Measurements from ENCODE around the gene SBNO1. TPM values are rescaled to one million over a fixed set of nuclear protein-coding genes. Genes with fewer than 3 reads are reported as not detected.
"Not testable (repeated sequence)": the region's sequence is repeated elsewhere in the genome, so short reads cannot be mapped to it uniquely, and the experiment has no call there.

SBNO1 gene
- total RNA-seq, result 10 to 100 TPM; 10.3 to 30.9 (median 25.9) TPM
- 10 to 100 TPM in 1 of 3 donors, 1 to 10 TPM in 2; 3.8 to 20.7 (median 5.7) TPM for polyA plus RNA-seq
- long read RNA-seq, donor 1, result 0 reads
- long read RNA-seq, donor 2, result 0 reads
- long read RNA-seq, donor 3, result 0 reads
- long read RNA-seq, donor 4, partial matches to known transcripts, result 6 of 15 reads
- long read RNA-seq, donor 4, other reads (novel, unspliced or antisense), result 9 of 15 reads
- long read RNA-seq, donor 5, full-length matches to known transcripts, result 6 of 11 reads
- long read RNA-seq, donor 5, partial matches to known transcripts, result 4 of 11 reads
- long read RNA-seq, donor 5, other reads (novel, unspliced or antisense), result 1 of 11 reads
- long read RNA-seq, donor 6, partial matches to known transcripts, result 2 of 6 reads
- long read RNA-seq, donor 6, other reads (novel, unspliced or antisense), result 4 of 6 reads
- long read RNA-seq, donor 7, result 0 reads
- long read RNA-seq, donor 8, result 0 reads
- long read RNA-seq, donor 9, result 0 reads
- long read RNA-seq, donor 10, result 0 reads

GRCh38 chr12:123364532-123365024 is at the start of gene SBNO1:
Gene SBNO1 (minus strand): TSS chr12:123364847. CDS start chr12:123350441, 14,406 bp downstream.
- intact Hi-C loops (cut with DNase I), result no loop called here
- Histone ChIP-seq H3K4me3 (peak within 1 kb of the TSS; percentile 77 to 98 (median 90)), H3K36me3 (replicated peaks in 1 of 2) (no peaks in the 10 kb centered on the region), H3K27ac (peak within 1 kb of the TSS; percentile 93 to 96 (median 93)), H3K27me3 (no peaks in the 10 kb centered on the region), H3K4me1 (replicated peaks in 1 of 2) (peaks cover 0 to 22% of the 10 kb centered on the region in 2 donors), H3K9me3 (replicated peaks in 1 of 3) (no peaks in the 10 kb centered on the region)
- TF ChIP-seq, protein P1, sequence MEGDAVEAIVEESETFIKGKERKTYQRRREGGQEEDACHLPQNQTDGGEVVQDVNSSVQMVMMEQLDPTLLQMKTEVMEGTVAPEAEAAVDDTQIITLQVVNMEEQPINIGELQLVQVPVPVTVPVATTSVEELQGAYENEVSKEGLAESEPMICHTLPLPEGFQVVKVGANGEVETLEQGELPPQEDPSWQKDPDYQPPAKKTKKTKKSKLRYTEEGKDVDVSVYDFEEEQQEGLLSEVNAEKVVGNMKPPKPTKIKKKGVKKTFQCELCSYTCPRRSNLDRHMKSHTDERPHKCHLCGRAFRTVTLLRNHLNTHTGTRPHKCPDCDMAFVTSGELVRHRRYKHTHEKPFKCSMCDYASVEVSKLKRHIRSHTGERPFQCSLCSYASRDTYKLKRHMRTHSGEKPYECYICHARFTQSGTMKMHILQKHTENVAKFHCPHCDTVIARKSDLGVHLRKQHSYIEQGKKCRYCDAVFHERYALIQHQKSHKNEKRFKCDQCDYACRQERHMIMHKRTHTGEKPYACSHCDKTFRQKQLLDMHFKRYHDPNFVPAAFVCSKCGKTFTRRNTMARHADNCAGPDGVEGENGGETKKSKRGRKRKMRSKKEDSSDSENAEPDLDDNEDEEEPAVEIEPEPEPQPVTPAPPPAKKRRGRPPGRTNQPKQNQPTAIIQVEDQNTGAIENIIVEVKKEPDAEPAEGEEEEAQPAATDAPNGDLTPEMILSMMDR (IDR thresholded peaks at IDR 0.05), result no peak
- peak; percentile 48 to 74 for TF ChIP-seq POLR2A (IDR thresholded peaks at IDR 0.05)
- WGBS, 4 donors, result 0 to 1% (median 1%) methylated on average over 5 to 41 of the region's 47 CpGs; no CpG with 5 or more reads in 1 of the 4 donors
- DNase-seq, result peak; percentile 93 to 94 (median 93)

- 92 to 96% (median 95%) methylated on average over 4 to 5 of the region's 5 CpGs for whole genome bisulfite sequencing, 4 donors
- H3K4me3 ChIP-seq, result no peak overlapping the region
- no peak overlapping the region for H3K27ac ChIP-seq
- intact Hi-C loops (cut with DNase I), result no loop called here
- TF ChIP-seq POLR2A (IDR thresholded peaks at IDR 0.05), result no peak
- TF ChIP-seq, protein P1 (IDR thresholded peaks at IDR 0.05), result no peak
- no peaks in the 10 kb centered on the region for H3K27me3 ChIP-seq
- H3K36me3 ChIP-seq (replicated peaks in 1 of 2), result peaks cover 0 to 36% of the 10 kb centered on the region in 2 donors
- no peak for DNase-seq
- no peaks in the 10 kb centered on the region for H3K9me3 ChIP-seq (replicated peaks in 1 of 3)
- peaks cover 0 to 3% of the 10 kb centered on the region in 2 donors for H3K4me1 ChIP-seq (replicated peaks in 1 of 2)
Measured at GRCh38 chr12:123410041-123410412, 45.4 kb upstream of the SBNO1 start.

GRCh38 chr12:123409284-123410040 is 44.8 kb upstream of the SBNO1 start:
- H3K4me1 ChIP-seq (replicated peaks in 1 of 2); DNase-seq; H3K4me3 ChIP-seq; H3K27me3 ChIP-seq; intact Hi-C loops (cut with DNase I); H3K9me3 ChIP-seq (replicated peaks in 1 of 3); H3K27ac ChIP-seq: not testable (repeated sequence)
- WGBS, 4 donors, result 89 to 97% (median 90%) methylated on average over 11 of the region's 11 CpGs
- peaks cover 0 to 42% of the 10 kb centered on the region in 2 donors for H3K36me3 ChIP-seq (replicated peaks in 1 of 2)

GRCh38 chr12:123408619-123409018 is 44.0 kb upstream of the SBNO1 start:
- intact Hi-C loops (cut with DNase I); H3K4me1 ChIP-seq (replicated peaks in 1 of 2); H3K27me3 ChIP-seq; H3K9me3 ChIP-seq (replicated peaks in 1 of 3); H3K27ac ChIP-seq; H3K4me3 ChIP-seq; DNase-seq: not testable (repeated sequence)
- 83 to 94% (median 92%) methylated on average over 1 to 7 of the region's 7 CpGs for WGBS, 4 donors
- peaks cover 0 to 51% of the 10 kb centered on the region in 2 donors for H3K36me3 ChIP-seq (replicated peaks in 1 of 2)

DNA sequence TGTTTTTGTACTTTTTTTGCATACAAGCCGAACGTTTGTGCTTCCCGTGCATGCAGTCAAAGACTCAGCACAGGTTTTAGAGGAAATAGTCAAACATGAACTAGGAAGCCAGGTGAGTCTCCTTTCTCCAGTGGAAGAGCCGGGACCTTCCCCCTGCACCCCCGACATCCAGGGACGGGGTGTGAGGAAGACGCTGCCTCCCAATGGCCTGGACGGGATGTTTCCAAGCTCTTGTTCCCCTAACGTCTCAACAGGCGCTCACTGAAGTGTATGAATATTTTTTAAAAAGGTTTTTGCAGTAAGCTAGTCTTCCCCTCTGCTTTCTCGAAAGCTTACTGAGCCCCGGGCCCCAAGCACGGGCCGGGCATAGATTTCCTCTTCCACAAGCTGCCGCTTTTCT is 43.3 kb upstream of the SBNO1 start:
- not testable (repeated sequence) for H3K27me3 ChIP-seq

GRCh38 chr12:123407269-123407668 is 42.6 kb upstream of the SBNO1 start:
- H3K9me3 ChIP-seq (replicated peaks in 1 of 3); H3K4me1 ChIP-seq (replicated peaks in 1 of 2); H3K27ac ChIP-seq; DNase-seq; H3K4me3 ChIP-seq; H3K27me3 ChIP-seq; intact Hi-C loops (cut with DNase I): not testable (repeated sequence)
- H3K36me3 ChIP-seq (replicated peaks in 1 of 2), result peaks cover 0 to 64% of the 10 kb centered on the region in 2 donors
- WGBS, 4 donors, result 90 to 95% (median 91%) methylated on average over 9 to 15 of the region's 15 CpGs

More for the DNA sequence above, 43.3 kb upstream of the SBNO1 start:
- WGBS, 4 donors, result 69 to 81% (median 80%) methylated on average over 5 to 13 of the region's 15 CpGs
- DNase-seq; H3K4me3 ChIP-seq; H3K9me3 ChIP-seq (replicated peaks in 1 of 3); H3K4me1 ChIP-seq (replicated peaks in 1 of 2); intact Hi-C loops (cut with DNase I); H3K27ac ChIP-seq: not testable (repeated sequence)
- peaks cover 0 to 57% of the 10 kb centered on the region in 2 donors for H3K36me3 ChIP-seq (replicated peaks in 1 of 2)
